Stimulated activated CD4-positive, alpha-beta T cell treated with anti-CD3 and anti-CD28 coated beads, Interleukin-4, amount 100 ng/mL, for 1 hour (primary cell): ENCODE results near the gene PAH.

Experiments
- DNase-seq: peaks from one replicate; pipeline ENCODE4 v3.0.0-alpha.2; 2020

The PAH gene

GRCh38 chr12:102917026-102917787, at the start of gene PAH:
PAH (minus strand) TSS chr12:102917244; CDS start chr12:102917130, 114 bp downstream.
- peak; percentile 6 for DNase-seq

- no peak for DNase-seq
These were observed 49.3 kb upstream of the PAH start for GRCh38 chr12:102966200-102966863.

- no peak for DNase-seq
These were observed 48.5 kb upstream of the PAH start for GRCh38 chr12:102965281-102966155.

GRCh38 chr12:102964872-102965271, 47.8 kb upstream of the PAH start:
- no peak for DNase-seq

- no peak for DNase-seq
These were observed 46.8 kb upstream of the PAH start for GRCh38 chr12:102963796-102964195.

GRCh38 chr12:102962986-102963385, 45.9 kb upstream of the PAH start:
- no peak for DNase-seq

GRCh38 chr12:102962532-102962931, 45.5 kb upstream of the PAH start:
- no peak for DNase-seq

- DNase-seq, result no peak
These were observed 44.4 kb upstream of the PAH start for GRCh38 chr12:102961466-102961855.

GRCh38 chr12:102960766-102961465, 43.9 kb upstream of the PAH start:
- DNase-seq, result no peak

- no peak for DNase-seq
These were observed 42.3 kb upstream of the PAH start for GRCh38 chr12:102959391-102959790.

GRCh38 chr12:102958830-102959176, 41.8 kb upstream of the PAH start:
- DNase-seq, result no peak

- DNase-seq, result no peak
These were observed 41.2 kb upstream of the PAH start for GRCh38 chr12:102958073-102958829.

GRCh38 chr12:102957339-102958050, 40.5 kb upstream of the PAH start, which contains the start of gene ASCL1:
ASCL1 (plus strand) TSS chr12:102957674; CDS start chr12:102958245, 571 bp downstream.
- no peak for DNase-seq

GRCh38 chr12:102956738-102957327, 39.8 kb upstream of the PAH start:
- DNase-seq, result no peak

GRCh38 chr12:102955926-102956737, 39.1 kb upstream of the PAH start:
- DNase-seq, result no peak

GRCh38 chr12:102954134-102954533, 37.1 kb upstream of the PAH start:
- DNase-seq, result no peak

GRCh38 chr12:102953221-102953620, 36.2 kb upstream of the PAH start:
- no peak for DNase-seq

GRCh38 chr12:102951841-102952240, 34.8 kb upstream of the PAH start:
- no peak for DNase-seq

- no peak for DNase-seq
These were observed 34.0 kb upstream of the PAH start for GRCh38 chr12:102950950-102951619.
